ENCODE data around the gene CA11.
"Not testable (repeated sequence)": the region's sequence is repeated elsewhere in the genome, so short reads cannot be mapped to it uniquely, and the experiment has no call there.

The CA11 gene

DNA sequence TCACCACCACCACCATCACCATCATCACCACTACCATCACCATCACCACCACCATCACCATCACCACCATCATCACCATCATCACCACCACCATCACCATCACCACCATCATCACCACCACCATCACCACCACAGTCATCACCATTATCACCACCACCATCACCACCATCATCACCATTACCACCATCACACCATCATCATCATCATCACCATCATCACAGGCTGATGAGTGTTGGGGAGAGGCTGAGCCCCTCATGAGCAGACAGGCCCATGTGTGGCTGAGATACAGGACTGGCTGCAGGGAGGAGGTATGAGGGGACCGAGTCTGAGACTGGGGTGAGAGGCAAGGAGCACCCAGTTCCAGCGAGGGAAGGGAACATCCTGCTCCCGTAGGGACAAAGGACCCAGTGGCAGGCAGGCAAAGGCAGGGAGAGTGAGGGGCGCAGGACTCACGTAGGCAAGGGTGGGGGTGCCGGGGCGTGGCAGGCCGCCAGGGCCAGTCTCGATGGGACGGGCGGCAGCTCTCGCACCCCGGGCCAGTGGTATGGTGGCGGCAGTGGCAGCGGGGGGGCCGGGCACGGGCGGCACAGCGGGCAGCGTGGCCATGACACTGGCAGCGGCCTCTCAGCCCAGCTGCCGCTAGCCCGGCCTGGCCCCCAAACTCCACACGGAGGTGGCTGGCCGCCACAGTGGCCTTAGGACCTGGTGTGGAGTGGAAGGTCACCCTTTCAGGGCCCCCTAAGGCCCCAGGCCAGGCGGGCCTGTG is 24.1 kb upstream of the CA11 start:
- no peak for DNase-seq

DNA sequence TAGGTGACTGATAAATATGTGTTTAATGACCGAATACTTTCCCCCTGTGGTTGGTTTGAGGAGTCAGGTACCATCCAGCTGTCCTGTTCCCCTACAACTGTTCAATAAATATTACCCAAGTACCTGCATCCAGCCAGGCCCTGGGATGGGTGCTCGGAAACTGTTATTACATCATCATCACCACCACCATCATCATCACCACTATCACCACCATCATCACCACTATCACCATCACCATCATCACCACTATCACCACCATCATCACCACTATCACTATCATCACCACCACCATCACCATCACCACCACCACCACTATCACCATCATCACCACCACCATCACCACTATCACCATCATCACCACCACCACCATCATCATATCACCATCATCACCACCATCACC is 22.8 kb upstream of the CA11 start:
- DNase-seq, result no peak

DNA sequence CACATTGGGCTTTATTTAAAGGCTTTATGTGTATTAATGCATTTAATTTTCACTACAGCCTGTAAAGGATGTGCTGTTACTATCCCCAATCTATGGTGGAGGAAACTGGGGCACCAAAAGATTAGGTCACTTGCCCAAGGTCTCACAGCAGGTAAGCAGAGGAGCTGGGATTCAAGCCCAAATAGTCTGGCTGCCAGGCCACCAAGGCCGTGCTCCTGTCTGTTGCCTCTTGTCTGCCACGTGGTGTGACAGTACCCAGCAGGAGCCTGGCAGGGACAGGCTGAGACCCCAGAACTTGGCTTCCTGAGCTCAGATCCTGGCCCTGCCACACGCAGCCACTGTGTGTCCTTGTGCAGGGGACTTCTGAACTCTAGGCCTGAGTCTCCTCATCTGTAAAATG is 22.3 kb upstream of the CA11 start:
- DNase-seq, result no peak

- DNase-seq, result no peak
These were observed 19.8 kb upstream of the CA11 start for GRCh38 chr19:48665786-48666185.

- DNase-seq, result no peak
These were observed 18.5 kb upstream of the CA11 start for GRCh38 chr19:48664476-48664875.

DNA sequence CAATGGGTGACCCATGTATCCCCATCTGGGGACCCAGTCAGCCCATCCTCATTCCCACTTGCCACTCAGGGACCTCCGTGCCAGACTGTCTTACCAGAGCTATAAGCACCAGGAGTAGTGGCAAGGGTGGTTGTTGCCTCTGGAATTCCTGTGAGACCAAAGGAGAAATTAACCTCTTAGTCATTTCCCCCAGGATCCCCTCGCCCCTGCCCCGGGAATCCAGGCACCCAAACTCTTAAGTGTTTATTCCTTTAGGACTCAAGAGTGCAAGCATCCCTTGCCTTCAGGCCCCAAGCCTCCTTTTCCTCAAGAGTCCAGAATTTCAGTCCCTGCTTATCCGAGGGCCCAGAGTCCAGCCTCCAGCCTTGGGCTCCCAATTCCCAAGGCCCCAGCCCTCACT is 17.7 kb upstream of the CA11 start:
- DNase-seq, result no peak

- no peak for DNase-seq
These were observed 15.7 kb upstream of the CA11 start for GRCh38 chr19:48661711-48662090.

DNA sequence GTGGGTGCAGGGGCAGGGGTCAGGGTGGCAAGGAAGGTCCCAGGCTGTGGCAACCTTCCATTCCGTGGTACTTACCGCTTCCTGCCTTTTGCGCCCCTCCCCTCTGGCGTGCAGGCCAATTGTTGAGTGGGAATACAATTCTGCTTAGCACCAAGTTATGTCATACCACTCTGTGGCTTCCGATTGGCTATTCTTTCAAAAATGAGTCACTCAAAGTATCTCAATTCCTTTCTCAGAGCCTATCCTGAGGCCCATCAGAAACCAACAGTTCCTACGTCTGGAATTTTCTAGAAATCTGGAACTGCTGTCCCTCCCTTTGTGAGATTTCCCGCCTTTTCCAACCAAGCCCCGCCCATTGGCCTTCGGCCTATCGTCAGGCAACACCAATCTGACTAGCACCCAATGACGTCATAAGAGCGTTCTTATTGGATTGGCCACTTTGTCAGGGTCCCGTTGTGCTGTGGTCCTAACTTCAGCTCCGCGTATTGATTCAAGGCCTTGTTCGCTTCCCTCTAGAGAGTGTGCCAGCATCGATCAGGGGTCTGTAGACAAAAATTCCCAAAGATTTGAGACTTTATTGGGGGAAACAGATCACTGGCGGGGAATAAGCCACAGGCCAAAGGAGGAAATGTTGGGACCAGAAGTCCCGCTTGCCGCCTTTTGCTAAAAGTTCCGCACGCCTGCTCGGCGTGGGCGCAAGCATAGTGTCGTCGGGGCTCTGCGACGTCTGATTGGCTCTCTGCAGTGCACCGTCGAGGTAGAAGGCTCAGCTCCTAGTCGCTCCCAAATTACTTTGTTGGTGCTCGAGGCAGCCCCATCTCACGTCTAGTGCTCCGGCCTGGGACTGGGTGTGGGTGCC is 15.1 kb upstream of the CA11 start:
- peak; percentile 81 for DNase-seq

GRCh38 chr19:48659768-48660167 is 13.8 kb upstream of the CA11 start:
- DNase-seq, result no peak

DNA sequence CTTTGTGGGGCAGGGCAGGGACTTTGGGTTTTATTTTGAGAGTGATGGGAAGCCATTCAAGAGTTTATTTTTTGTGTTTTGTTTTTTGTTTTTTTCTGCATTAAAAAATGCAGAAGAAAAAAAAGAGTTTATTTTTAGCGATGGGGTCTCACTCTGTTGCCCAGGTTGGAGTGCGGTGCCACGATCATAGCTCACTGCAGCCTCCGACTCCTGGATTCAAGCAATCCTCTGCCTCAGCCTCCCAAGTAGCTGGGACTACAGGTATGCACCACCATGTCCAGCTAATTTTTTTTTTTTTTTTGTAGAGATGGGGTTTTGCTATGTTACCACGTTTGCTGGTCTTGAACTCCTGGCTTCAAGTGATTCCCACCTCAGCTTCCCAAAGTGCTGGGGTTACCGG is 12.5 kb upstream of the CA11 start:
- DNase-seq, result no peak

DNA sequence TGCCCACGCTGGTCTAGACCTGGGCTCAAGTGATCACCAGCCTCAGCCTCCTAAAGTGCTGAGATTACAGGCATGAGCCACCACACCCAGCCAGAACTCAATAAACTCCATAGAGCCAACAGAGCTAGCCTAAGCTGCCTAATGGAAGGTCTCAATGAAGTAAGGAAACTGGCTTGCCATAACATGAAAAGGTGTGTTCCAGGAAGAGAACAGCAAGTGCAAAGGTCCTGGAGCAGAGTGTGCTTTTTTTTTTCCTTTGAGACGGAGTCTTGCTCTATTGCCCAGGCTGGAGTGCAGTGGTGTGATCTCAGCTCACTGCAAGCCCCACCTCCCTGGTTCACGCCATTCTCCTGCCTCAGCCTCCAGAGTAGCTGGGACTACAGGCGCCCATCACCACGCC is 11.8 kb upstream of the CA11 start:
- not testable (repeated sequence) for DNase-seq

GRCh38 chr19:48656840-48657474 is 11.0 kb upstream of the CA11 start:
- DNase-seq, result peak; percentile 49

- peak; percentile 92 for DNase-seq
These were observed 8.5 kb upstream of the CA11 start for GRCh38 chr19:48654299-48655059.

DNA sequence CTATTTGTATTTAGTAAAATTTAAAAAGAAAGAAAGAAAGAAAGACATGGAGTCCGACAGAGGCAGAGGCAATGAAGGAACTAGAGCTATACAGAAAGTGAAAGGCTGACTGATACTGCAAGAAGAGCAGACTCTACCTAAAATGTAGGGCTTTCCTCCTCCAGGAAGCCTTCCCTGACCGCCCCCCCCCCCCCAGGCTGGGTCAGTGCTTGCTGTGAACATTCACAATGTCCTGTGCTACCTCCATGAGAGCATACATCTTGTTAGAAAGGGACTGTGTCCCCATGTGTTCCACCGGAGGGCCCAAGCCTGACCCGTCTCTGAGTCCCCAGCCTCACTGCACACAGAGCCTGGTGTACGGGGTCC is 5.7 kb upstream of the CA11 start:
- DNase-seq, result no peak

DNA sequence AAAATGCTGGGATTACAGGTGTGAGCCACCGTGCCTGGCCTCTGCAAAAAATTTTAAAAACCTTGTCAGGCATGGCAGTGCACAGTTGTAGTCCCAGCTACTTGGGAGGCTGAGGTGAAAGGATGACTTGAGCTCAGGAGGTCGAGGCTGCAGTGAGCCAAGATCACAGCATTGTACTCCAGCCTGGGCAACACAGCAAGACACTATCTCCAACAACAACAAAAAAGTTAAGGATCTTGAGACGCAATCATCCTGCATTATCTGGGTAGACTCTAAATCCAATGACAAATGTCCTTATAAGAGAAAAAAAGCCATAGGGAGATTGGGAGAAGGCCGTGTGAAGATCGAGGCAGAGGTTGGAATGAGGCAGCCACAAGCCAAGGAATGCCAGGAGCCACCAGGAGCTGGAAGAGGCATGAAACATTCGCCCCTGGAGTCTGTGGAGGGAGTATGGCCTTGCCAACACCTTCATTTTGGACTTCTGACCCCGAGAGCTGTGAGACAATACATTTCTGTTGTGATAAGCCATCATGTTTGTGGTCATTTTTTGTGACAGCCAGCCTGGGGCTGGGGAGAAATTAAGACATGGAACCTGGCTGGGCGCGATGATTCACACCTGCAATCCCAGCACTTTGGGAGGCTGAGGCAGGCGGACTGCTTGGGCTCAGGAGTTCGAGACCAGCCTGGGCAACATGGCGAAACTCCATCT is 5.1 kb upstream of the CA11 start:
- no peak for DNase-seq

DNA sequence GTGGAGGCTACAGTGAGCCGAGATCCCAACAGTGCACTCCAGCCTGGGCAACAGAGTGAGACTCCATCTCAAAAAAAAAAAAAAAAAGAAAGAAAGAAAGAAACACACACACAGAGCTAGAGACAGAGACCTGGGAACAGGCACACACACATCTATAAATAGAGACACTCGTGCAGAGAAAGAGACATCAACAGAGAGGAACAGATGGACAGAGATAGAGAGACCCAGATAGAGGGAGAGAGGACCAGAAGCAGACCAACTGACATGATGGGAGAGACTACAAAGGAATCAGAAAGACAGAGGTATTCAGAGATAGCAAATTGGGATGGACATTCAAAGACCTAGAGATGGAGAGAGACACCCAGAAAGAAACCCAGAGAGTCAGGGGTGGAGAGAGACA is 2.1 kb upstream of the CA11 start:
- DNase-seq, result no peak

DNA sequence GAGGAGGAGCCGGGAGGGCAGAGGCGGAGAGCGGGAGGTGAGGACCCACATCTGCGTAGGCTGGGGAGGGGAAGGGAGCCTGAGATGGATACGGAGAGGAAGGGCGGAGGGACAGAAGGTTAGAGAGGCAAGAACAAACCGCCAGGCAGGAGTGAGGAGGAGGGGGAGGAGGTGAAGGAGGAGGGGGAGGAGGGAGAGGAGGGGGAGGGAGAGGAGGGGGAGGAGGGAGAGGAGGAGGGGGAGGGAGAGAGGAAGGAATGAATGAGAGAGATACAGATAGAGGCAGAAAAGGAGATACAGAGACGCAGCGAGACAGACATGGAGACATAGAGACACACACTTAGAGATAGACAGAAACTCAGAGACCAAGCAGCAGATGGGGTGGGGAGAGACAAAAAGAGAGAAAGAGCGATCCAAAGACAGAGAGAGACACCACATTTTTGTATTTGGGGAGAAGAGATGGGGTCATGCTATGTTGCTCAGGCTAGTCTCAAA is 782 bp upstream of the CA11 start:
- peak; percentile 96 for DNase-seq

DNA sequence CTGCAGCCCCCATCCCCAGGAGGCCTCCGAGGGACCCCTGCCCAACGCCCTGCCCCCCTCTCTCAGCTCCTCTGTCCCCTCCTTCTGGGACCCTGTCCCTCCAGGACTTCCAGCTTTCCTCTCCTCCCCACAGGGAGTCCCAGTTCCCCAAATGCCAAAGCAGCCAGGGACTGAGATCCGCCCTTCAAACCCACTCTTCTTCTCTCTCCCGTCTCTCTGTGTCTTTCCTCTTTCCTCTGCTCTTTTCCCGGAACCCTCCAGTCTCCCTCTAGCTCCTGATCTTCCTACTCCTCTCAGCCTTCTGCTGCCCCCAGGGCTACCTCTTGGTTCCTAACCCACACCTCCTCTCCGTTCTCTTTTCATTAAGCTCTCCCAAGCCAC is 377 bp downstream of the CA11 start:
- DNase-seq, result peak; percentile 80

- DNase-seq, result peak; percentile 94
These were observed 958 bp downstream of the CA11 start for GRCh38 chr19:48644839-48645619.

DNA sequence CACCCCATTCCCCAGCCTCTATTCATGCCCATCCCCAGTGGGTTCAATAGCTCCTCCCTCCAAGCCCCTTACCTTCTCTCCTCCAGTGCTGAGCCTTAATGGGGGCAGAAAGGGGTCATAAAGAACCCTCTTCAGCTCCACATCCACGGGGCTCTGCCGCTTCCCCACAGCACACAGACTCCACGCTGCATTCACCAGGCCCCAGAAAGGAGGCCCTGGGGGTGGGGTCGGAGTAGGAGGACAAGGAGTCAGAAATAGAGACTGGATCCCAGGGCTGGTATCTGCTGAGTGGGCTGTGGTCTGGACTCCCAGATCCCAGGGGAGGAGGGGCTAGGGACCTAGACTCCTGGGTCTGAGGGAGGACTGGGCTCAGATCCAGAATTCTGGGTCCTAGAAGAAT is 1.6 kb downstream of the CA11 start:
- DNase-seq, result no peak

DNA sequence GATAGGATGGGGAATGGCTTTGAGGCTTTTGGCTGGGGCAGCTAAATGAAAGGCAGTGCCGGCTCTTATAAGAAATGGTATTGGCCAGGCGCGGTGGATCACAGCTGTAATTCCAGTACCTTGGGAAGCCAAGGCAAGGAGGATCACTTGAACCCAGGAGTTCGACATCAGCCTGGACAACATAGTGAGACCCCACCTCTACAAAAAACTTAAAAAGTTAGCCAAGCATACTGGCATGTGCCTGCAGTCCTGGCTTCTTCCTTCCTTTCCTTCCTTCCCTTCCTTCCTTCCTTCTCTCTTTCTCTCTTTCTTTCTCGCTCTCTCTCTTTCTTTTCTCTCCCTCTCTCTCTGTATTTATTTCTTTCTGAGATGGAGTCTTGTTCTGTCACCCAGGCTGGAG is 3.1 kb downstream of the CA11 start:
- DNase-seq, result no peak

DNA sequence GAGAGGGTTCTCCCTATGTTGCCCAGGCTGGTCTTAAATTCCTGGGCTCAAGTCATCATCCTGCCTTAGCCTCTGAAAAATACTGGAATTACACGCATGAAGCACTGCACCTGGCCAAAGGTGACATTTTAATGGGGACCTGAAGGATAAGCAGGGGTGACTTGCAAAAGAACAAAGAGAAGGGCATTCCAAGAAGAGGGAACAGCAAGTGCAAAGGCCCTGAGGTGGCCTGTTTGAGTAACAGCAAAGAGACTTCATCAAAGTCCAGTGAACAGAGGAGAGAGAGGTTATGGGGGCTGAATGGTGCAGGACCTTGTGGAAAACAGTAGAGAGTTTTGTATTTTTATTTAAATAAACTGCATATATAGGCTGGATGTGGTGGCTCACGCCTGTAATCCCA is 4.1 kb downstream of the CA11 start:
- DNase-seq, result no peak
